ENCODE data around the gene CNDP1.

GRCh38 chr18:74522635-74523548 lies 11.4 kb upstream of the CNDP1 start:
- TF ChIP-seq CTCF (optimal IDR thresholded peaks at IDR 0.05 in 1 of 3, IDR thresholded peaks at IDR 0.05 in 1 of 3, conservative IDR thresholded peaks at IDR 0.05 in 1 of 3; ENCODE audit: extremely low read depth in 1 of 3, insufficient read depth in 2 of 3, low read length in 3 of 3) (no peak), EZH2 (IDR thresholded peaks at IDR 0.05; ENCODE audit: low read length) (no peak)
